Tibial artery (tissue), 4 donors: ENCODE results near the gene LIX1.
A peak's percentile ranks its signal among the peaks of the same experiment; 100 is the strongest.

Experiments
- DNase-seq, 2 donors: peaks; one replicate each; pipeline ENCODE4 v3.0.0-alpha.2; 2019
- H3K27ac ChIP-seq, 2 donors: fragments of 200-600 bp; sonication (generic) in 1 of 2; 1 replicate in 1 of 2; 2 replicates in 1 of 2; pipeline ENCODE4 v1.5.1; 2018 to 2019; ENCODE audit warnings: mild to moderate bottlenecking in 1 of 2
- H3K27me3 ChIP-seq, 2 donors: fragments of 200-600 bp; sonication (generic) in 1 of 2; one replicate each; pipeline versions ENCODE4 v1.5.1 to v1.6.0; 2016 to 2019
- H3K36me3 ChIP-seq, 3 donors: fragments of 200-600 bp; sonication (generic) in 2 of 3; one replicate each; pipeline ENCODE4 v1.5.1; 2016 to 2019; ENCODE audit warnings: mild to moderate bottlenecking in 2 of 3
- H3K4me1 ChIP-seq, 4 donors: fragments of 200-600 bp; sonication (generic) in 2 of 4; 1 replicate in 3 of 4; 2 replicates in 1 of 4; pipeline ENCODE4 v1.5.1; 2016 to 2019
- H3K4me3 ChIP-seq, 2 donors: fragments of 200-600 bp; sonication (generic) in 1 of 2; 1 replicate in 1 of 2; 2 replicates in 1 of 2; pipeline ENCODE4 v1.5.1; 2018 to 2019; ENCODE audit warnings: mild to moderate bottlenecking in 2 of 2
- H3K9me3 ChIP-seq, 3 donors: fragments of 200-600 bp; sonication (generic) in 1 of 3; one replicate each; pipeline ENCODE4 v1.5.1; 2016 to 2019
- intact Hi-C: fragments of 100-400 bp; cut with DNase I; formaldehyde crosslinking; loops from one replicate; pipeline ENCODE4 v1.15.0; 2023; ENCODE audit warnings: low total_unique reads
- TF ChIP-seq, protein P1 (sequence below), 2 experiments: fragments of 200-600 bp in 1 of 2; fragments of 450-650 bp in 1 of 2; IDR thresholded peaks; one replicate each; pipeline ENCODE4 v1.5.1; 2017 to 2019; ENCODE audit warnings: antibody characterized with exemption in 2 of 2, mild to moderate bottlenecking in 1 of 2, moderate library complexity in 1 of 2

LIX1 gene

DNA sequence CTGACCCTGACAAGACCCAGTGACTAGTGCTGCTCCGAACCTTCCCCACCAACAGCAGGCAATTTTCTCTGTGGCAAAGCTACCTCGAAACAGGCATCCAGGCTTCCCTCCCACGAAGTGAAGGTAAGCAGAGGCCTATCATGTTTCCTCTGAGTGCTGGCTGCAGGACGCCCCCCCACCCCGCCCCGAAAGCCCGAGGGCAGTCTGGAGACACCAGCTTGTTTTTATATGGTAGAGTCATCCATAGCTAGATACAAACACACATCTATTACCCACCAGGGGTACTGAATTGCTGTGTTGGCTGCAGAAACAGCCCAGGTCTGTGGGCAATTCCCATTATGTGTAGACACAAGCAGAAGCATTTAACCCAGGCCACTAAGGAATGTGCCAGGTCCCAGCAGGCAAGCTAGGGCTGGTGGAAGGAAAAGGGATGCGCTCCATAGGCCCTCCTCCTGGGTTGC lies 40.4 kb downstream of the LIX1 start:
- Histone ChIP-seq H3K4me3 (no peak overlapping the region), H3K27ac (no peak overlapping the region), H3K4me1 (peaks cover 0 to 9% (median 3%) of the 10 kb centered on the region in 4 donors), H3K36me3 (no peaks in the 10 kb centered on the region), H3K9me3 (no peaks in the 10 kb centered on the region), H3K27me3 (no peaks in the 10 kb centered on the region)
- TF ChIP-seq, protein P1, sequence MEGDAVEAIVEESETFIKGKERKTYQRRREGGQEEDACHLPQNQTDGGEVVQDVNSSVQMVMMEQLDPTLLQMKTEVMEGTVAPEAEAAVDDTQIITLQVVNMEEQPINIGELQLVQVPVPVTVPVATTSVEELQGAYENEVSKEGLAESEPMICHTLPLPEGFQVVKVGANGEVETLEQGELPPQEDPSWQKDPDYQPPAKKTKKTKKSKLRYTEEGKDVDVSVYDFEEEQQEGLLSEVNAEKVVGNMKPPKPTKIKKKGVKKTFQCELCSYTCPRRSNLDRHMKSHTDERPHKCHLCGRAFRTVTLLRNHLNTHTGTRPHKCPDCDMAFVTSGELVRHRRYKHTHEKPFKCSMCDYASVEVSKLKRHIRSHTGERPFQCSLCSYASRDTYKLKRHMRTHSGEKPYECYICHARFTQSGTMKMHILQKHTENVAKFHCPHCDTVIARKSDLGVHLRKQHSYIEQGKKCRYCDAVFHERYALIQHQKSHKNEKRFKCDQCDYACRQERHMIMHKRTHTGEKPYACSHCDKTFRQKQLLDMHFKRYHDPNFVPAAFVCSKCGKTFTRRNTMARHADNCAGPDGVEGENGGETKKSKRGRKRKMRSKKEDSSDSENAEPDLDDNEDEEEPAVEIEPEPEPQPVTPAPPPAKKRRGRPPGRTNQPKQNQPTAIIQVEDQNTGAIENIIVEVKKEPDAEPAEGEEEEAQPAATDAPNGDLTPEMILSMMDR (IDR thresholded peaks at IDR 0.05), result no peak
- no peak for DNase-seq
- intact Hi-C loops, result no loop called here

DNA sequence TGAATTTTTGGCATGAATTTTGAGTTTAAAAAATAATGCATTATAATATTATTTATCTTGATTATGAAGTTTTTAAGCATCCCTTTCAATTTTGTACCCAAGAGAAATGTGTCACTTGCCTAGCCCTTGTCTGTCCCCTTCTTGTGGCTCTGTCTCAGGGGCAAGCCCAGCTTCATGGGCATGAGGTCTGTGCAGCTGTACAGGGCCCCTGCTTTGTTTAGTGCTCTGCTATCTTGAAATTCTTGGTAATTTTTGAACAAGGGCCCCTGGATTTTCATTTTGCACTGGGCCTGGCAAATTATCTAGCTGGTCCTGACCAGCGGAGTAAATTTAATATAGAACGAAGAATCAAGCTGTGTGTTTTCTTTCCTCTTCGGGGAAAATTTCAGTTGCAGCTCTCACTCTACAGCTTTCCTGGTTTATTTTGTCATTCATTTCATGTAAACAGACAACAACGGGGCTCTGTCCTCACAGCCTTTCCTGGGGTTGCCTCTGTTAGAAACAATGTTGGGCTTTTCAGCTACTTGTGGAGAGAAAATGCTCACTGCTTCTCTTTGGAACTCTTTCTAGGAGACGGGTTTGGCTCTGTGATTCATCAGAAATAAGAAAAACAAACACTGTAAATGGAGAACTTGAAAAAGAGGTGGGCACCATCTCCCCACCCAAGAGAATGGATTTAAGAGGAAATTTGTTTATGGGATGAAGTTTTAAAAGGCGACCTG lies 41.1 kb downstream of the LIX1 start:
- no peaks in the 10 kb centered on the region for H3K36me3 ChIP-seq
- DNase-seq, result no peak
- no peak overlapping the region for H3K27ac ChIP-seq
- intact Hi-C loops, result no loop called here
- TF ChIP-seq, protein P1 (IDR thresholded peaks at IDR 0.05), result no peak
- peaks cover 0 to 9% (median 3%) of the 10 kb centered on the region in 4 donors for H3K4me1 ChIP-seq
- H3K4me3 ChIP-seq, result no peak overlapping the region
- no peaks in the 10 kb centered on the region for H3K27me3 ChIP-seq
- no peaks in the 10 kb centered on the region for H3K9me3 ChIP-seq

- H3K27me3 ChIP-seq, result no peaks in the 10 kb centered on the region
- intact Hi-C loops, result no loop called here
- peaks cover 0 to 9% (median 3%) of the 10 kb centered on the region in 4 donors for H3K4me1 ChIP-seq
- no peak overlapping the region for H3K27ac ChIP-seq
- H3K9me3 ChIP-seq, result no peaks in the 10 kb centered on the region
- DNase-seq, result no peak
- H3K36me3 ChIP-seq, result no peaks in the 10 kb centered on the region
- no peak overlapping the region for H3K4me3 ChIP-seq
- TF ChIP-seq, protein P1 (IDR thresholded peaks at IDR 0.05), result no peak
Observed at GRCh38 chr5:97100476-97100875, 41.9 kb downstream of the LIX1 start.

DNA sequence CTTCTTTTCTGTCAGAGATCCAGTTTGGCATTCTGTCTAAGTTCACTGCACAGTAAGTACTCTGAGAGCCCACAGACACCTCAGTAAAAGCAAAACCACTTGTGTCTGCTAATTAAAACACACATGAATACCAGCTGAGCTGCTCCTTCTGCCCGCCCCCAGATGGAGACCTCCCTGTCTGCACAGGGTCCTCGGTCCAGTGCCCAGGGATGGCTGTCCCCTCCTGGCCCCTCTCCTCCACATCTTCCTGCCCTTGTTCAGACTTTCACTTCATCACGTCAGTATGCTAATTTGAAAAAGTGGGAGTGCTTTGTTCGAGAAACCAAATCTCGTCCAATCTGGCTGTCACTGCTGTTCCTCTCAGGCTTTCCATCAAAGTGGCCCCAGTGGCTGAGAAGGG lies 43.5 kb downstream of the LIX1 start:
- H3K4me3 ChIP-seq, result peak overlapping the region in 1 of 2 donors; percentile 19
- no peaks in the 10 kb centered on the region for H3K9me3 ChIP-seq
- no peak overlapping the region for H3K27ac ChIP-seq
- no peaks in the 10 kb centered on the region for H3K27me3 ChIP-seq
- intact Hi-C loops, result no loop called here
- DNase-seq, result no peak
- no peaks in the 10 kb centered on the region for H3K36me3 ChIP-seq
- TF ChIP-seq, protein P1 (IDR thresholded peaks at IDR 0.05), result no peak
- peaks cover 0 to 9% (median 3%) of the 10 kb centered on the region in 4 donors for H3K4me1 ChIP-seq

- intact Hi-C loops, result no loop called here
Observed at GRCh38 chr5:97097326-97098230, 44.8 kb downstream of the LIX1 start.

More at GRCh38 chr5:97097326-97098230, 44.8 kb downstream of the LIX1 start:
- Histone ChIP-seq H3K4me1 (peaks cover 0 to 9% (median 3%) of the 10 kb centered on the region in 4 donors), H3K9me3 (no peaks in the 10 kb centered on the region), H3K27ac (no peak overlapping the region), H3K27me3 (no peaks in the 10 kb centered on the region), H3K36me3 (no peaks in the 10 kb centered on the region), H3K4me3 (no peak overlapping the region)
- DNase-seq, result no peak
- TF ChIP-seq, protein P1 (IDR thresholded peaks at IDR 0.05), result no peak
